Neural progenitor cell (in vitro differentiated cells): ENCODE measurements around the gene GRB7.

ENCODE experiments used
- CTCF ChIP-seq: fragments of 200-600 bp; sonication (generic); IDR thresholded peaks from 2 replicates; pipeline ENCODE4 v1.5.1; 2017; ENCODE audit warnings: antibody characterized with exemption, mild to moderate bottlenecking
- EZH2 ChIP-seq: fragments of 200-600 bp; sonication (generic); IDR thresholded peaks from 2 replicates; pipeline ENCODE4 v1.6.1; 2017; ENCODE audit warnings: antibody characterized with exemption, mild to moderate bottlenecking, moderate library complexity

- TF ChIP-seq EZH2 (no peak), CTCF (no peak)
Observed at GRCh38 chr17:39696731-39697130, 41.0 kb upstream of the GRB7 start.
